Activated B cell treated with CpG ODN at 0.5 μM for 24 hours (primary cell): ENCODE measurements around the gene CTAGE1. TPM values are rescaled to one million over a fixed set of nuclear protein-coding genes. Genes with fewer than 3 reads are reported as not detected.

Experiments used
- ATAC-seq: fragments of 200-7000 bp; cut with Tn5 transposase; one replicate; pipeline ENCODE4 v1.10.0; 2021; ENCODE audit warnings: low read depth, mild to moderate bottlenecking, moderate library complexity
- CTCF ChIA-PET: fragments of 350-600 bp; sonication (Branson Sonifier 250); formaldehyde crosslinking; loops from one replicate; lab custom pipeline; 2021; ENCODE audit warnings: antibody characterized with exemption; lab: Charles Lee
- POLR2A ChIA-PET: fragments of 350-600 bp; sonication (Branson Sonifier 250); formaldehyde crosslinking; loops from one replicate; lab custom pipeline; 2021; ENCODE audit warnings: antibody characterized with exemption; lab: Charles Lee
- DNase-seq: peaks from one replicate; pipeline ENCODE4 v3.0.0; 2022
- H3K27ac Mint-ChIP-seq: one replicate; pipeline ENCODE4 v1.8.0; 2020; ENCODE audit warnings: mixed read lengths
- H3K27me3 Mint-ChIP-seq: one replicate; pipeline ENCODE4 v1.8.0; 2021; ENCODE audit warnings: mixed read lengths
- H3K36me3 Mint-ChIP-seq: one replicate; pipeline ENCODE4 v1.8.0; 2021; ENCODE audit warnings: low read depth, mixed read lengths
- H3K4me1 Mint-ChIP-seq: one replicate; pipeline ENCODE4 v1.8.0; 2021; ENCODE audit warnings: mixed read lengths
- H3K4me3 Mint-ChIP-seq: one replicate; pipeline ENCODE4 v1.8.0; 2020; ENCODE audit warnings: mild to moderate bottlenecking, mixed read lengths
- H3K9me3 Mint-ChIP-seq: one replicate; pipeline ENCODE4 v1.8.0; 2020; ENCODE audit warnings: mixed read lengths
- CTCF ChIP-seq: fragments of 200-600 bp; IDR thresholded peaks from one replicate; pipeline ENCODE4 v1.8.0; 2022; ENCODE audit warnings: antibody characterized with exemption, mild to moderate bottlenecking
- intact Hi-C: fragments of 100-400 bp; cut with micrococcal nuclease; formaldehyde crosslinking; loops from one replicate; pipeline ENCODE4 v1.15.1; 2024
- total RNA-seq: library from RNA; stranded (reverse); gene quantifications from 2 replicates; pipeline ENCODE4 v1.2.3, GENCODE V29; 2022

CTAGE1 gene
- total RNA-seq, 1 donor from 2014 or later: not detected

- Mint-ChIP-seq H3K27ac (no peak overlapping the region), H3K27me3 (no peaks in the 10 kb centered on the region), H3K4me3 (no peak overlapping the region), H3K9me3 (peaks cover 11% of the 10 kb centered on the region), H3K36me3 (no peaks in the 10 kb centered on the region), H3K4me1 (no peaks in the 10 kb centered on the region)
- intact Hi-C loops: no loop called here
- ATAC-seq: no peak
- DNase-seq: no peak
- ChIA-PET POLR2A (no interaction called here), CTCF (no interaction called here)
- TF ChIP-seq CTCF: no peak
Observed at GRCh38 chr18:22408059-22408458, 9.7 kb downstream of the CTAGE1 start.

- TF ChIP-seq CTCF: no peak
- peaks cover 14% of the 10 kb centered on the region for H3K9me3 Mint-ChIP-seq
- no peak for ATAC-seq
- ChIA-PET CTCF (no interaction called here), POLR2A (no interaction called here)
- no peaks in the 10 kb centered on the region for H3K4me1 Mint-ChIP-seq
- no peak overlapping the region for H3K27ac Mint-ChIP-seq
- H3K4me3 Mint-ChIP-seq: no peak overlapping the region
- no peaks in the 10 kb centered on the region for H3K36me3 Mint-ChIP-seq
- no peak for DNase-seq
- intact Hi-C loops: no loop called here
- H3K27me3 Mint-ChIP-seq: no peaks in the 10 kb centered on the region
Observed at GRCh38 chr18:22405142-22405541, 12.6 kb downstream of the CTAGE1 start.

- DNase-seq (no peak), ATAC-seq (no peak)
- Mint-ChIP-seq H3K27me3 (no peaks in the 10 kb centered on the region), H3K9me3 (peaks cover 11% of the 10 kb centered on the region), H3K27ac (no peak overlapping the region), H3K4me1 (no peaks in the 10 kb centered on the region), H3K4me3 (no peak overlapping the region), H3K36me3 (no peaks in the 10 kb centered on the region)
- ChIA-PET CTCF (no interaction called here), POLR2A (no interaction called here)
- TF ChIP-seq CTCF: no peak
- intact Hi-C loops: no loop called here
Observed at GRCh38 chr18:22403950-22404349, 13.8 kb downstream of the CTAGE1 start.

- Mint-ChIP-seq H3K27me3 (no peaks in the 10 kb centered on the region), H3K27ac (no peak overlapping the region), H3K4me3 (no peak overlapping the region), H3K9me3 (peaks cover 7% of the 10 kb centered on the region), H3K36me3 (no peaks in the 10 kb centered on the region), H3K4me1 (no peaks in the 10 kb centered on the region)
- DNase-seq: no peak
- ChIA-PET CTCF (no interaction called here), POLR2A (no interaction called here)
- no peak for ATAC-seq
- intact Hi-C loops: no loop called here
- TF ChIP-seq CTCF: no peak
Observed at GRCh38 chr18:22399949-22400348, 17.8 kb downstream of the CTAGE1 start.

- Mint-ChIP-seq H3K27me3 (no peaks in the 10 kb centered on the region), H3K4me3 (no peak overlapping the region), H3K4me1 (no peaks in the 10 kb centered on the region), H3K27ac (no peak overlapping the region), H3K9me3 (peaks cover 3% of the 10 kb centered on the region), H3K36me3 (no peaks in the 10 kb centered on the region)
- intact Hi-C loops: no loop called here
- ChIA-PET CTCF (no interaction called here), POLR2A (no interaction called here)
- no peak for TF ChIP-seq CTCF
- ATAC-seq (no peak), DNase-seq (no peak)
Observed at GRCh38 chr18:22398464-22398863, 19.3 kb downstream of the CTAGE1 start.
